Astrocyte of the cerebellum (primary cell): Measurements from ENCODE around the gene NLGN3.

ENCODE experiments used
- DNase-seq: peaks from one replicate; pipeline ENCODE4 v3.0.0-alpha.2; 2011; ENCODE audit warnings: low read depth
- H3K4me3 ChIP-seq: 2 replicates; pipeline ENCODE4 v1.5.1; 2011; ENCODE audit warnings: mild to moderate bottlenecking, low read depth, low read length, moderate library complexity
- CTCF ChIP-seq: IDR thresholded peaks from 2 replicates; pipeline ENCODE4 v1.5.1; 2012; ENCODE audit warnings: low read length, low read depth, moderate library complexity, mild to moderate bottlenecking; ENCODE audit errors: missing control alignments
- in situ Hi-C: cut with HindIII; loops from 2 replicates; pipeline ENCODE4 v1.10.0; 2017; ENCODE audit warnings: low sequenced_read_pairs

The NLGN3 gene

DNA sequence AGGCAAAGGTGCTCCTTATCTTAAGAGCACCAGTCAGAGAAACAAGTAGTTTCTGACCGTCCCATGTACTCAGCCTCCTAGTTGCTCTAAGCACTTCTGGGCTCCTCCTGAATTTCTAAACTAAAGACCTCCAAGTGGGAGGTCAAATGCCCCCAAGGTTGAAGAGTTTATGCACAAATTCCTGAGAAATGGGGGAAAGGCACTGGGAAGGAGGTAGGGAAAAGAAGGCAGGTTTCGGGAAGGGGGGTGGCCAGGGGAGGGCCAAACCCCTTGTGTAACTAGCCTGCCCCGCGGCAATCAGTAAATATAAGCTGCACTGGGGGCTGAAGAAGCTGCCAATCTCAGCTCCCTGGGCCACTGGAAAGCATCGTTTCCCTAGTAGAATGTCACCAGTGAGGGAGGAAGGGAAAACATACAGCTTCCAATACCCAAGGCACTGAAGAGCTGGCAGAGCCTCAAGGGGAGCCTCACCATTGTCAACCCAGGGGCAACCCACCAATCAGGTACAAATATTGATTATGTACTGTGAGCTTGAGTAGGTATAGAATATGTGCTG, 45.6 kb upstream of the NLGN3 start:
- TF ChIP-seq CTCF = no peak
- in situ Hi-C loops = no loop called here
- no peak for DNase-seq
- H3K4me3 ChIP-seq = no peak overlapping the region

DNA sequence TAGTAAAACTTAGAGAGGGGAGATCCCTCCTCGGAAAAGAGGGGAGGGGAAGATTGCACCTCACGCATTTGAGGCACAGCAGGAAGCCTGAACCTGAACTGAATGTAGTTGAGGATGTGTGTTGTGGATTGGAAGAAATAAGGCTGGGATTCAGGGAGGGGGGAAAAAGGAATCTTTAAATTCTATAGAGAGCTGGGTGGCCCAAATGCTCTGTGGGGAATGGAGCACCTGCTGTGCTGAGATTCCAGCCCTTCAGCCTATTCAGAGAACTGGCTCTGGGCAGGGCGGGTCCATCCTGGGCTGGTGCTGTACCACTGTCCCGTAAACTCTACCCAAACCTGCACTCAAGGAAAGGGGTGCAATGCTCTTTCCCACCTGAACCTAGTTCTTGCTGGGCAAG, 44.9 kb upstream of the NLGN3 start:
- in situ Hi-C loops = no loop called here
- TF ChIP-seq CTCF = no peak
- H3K4me3 ChIP-seq = no peak overlapping the region
- DNase-seq = no peak

DNA sequence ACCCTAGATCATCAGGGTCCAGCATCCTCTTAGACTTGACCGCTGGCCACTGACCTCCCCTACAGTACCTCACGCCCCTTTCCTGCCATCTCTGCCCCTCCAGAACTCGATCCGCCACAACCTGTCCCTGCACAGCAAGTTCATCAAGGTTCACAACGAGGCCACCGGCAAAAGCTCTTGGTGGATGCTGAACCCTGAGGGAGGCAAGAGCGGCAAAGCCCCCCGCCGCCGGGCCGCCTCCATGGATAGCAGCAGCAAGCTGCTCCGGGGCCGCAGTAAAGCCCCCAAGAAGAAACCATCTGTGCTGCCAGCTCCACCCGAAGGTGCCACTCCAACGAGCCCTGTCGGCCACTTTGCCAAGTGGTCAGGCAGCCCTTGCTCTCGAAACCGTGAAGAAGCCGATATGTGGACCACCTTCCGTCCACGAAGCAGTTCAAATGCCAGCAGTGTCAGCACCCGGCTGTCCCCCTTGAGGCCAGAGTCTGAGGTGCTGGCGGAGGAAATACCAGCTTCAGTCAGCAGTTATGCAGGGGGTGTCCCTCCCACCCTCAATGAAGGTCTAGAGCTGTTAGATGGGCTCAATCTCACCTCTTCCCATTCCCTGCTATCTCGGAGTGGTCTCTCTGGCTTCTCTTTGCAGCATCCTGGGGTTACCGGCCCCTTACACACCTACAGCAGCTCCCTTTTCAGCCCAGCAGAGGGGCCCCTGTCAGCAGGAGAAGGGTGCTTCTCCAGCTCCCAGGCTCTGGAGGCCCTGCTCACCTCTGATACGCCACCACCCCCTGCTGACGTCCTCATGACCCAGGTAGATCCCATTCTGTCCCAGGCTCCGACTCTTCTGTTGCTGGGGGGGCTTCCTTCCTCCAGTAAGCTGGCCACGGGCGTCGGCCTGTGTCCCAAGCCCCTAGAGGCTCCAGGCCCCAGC, 43.8 kb upstream of the NLGN3 start:
- TF ChIP-seq CTCF = no peak
- no peak overlapping the region for H3K4me3 ChIP-seq
- DNase-seq = no peak
- in situ Hi-C loops = no loop called here

DNA sequence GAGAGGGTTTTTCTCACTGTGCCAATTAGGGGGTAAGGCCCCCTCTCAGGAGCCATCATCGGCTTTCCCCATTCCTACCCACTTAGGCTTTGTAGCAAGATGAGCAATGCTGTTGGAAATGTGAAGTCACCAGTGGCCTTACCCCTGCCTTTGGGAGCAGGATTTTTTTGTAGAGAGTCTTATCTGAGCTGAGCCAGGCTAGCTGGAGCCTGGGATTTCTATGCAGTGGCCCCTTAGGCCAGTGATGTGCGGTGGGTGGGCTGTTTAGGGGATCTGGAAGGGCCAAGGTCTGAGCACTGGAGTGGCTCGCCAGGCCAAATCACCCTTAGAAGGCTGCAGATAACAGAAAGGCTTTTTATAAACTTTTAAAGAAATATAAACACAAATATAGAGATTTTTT, 42.3 kb upstream of the NLGN3 start:
- no peak for TF ChIP-seq CTCF
- DNase-seq = no peak
- no peak overlapping the region for H3K4me3 ChIP-seq
- in situ Hi-C loops = no loop called here

GRCh38 chrX:71103110-71103983, 41.3 kb upstream of the NLGN3 start:
- H3K4me3 ChIP-seq = no peak overlapping the region
- TF ChIP-seq CTCF = no peak
- in situ Hi-C loops = no loop called here
- DNase-seq = no peak

GRCh38 chrX:71105628-71106027, 39.0 kb upstream of the NLGN3 start:
- in situ Hi-C loops = no loop called here
- no peak overlapping the region for H3K4me3 ChIP-seq
- DNase-seq = no peak
- TF ChIP-seq CTCF = no peak
